K562 (cell line): ENCODE results near the gene MOG. TPM values are rescaled to one million over a fixed set of nuclear protein-coding genes. Genes with fewer than 3 reads are reported as not detected.

Experiments used
- GATAD2A ChIP-seq: fragments of 450-650 bp; IDR thresholded peaks from 2 replicates; pipeline ENCODE4 v1.6.1; 2017
- GMEB1 ChIP-seq: fragments of 250-450 bp; sonication (Bioruptor Pico); IDR thresholded peaks from 2 replicates; pipeline ENCODE4 v1.4.0; 2020; ENCODE audit warnings: mild to moderate bottlenecking
- KHSRP ChIP-seq: fragments of 450-650 bp; IDR thresholded peaks from 2 replicates; pipeline ENCODE4 v1.6.1; 2017
- MCM5 ChIP-seq: fragments of 450-650 bp; IDR thresholded peaks from 2 replicates; pipeline ENCODE4 v1.6.1; 2016; ENCODE audit warnings: low read depth
- POLR2AphosphoS5 ChIP-seq: IDR thresholded peaks from 2 replicates; pipeline ENCODE4 v1.6.1; 2011; ENCODE audit warnings: mild to moderate bottlenecking, low read depth, low read length, moderate library complexity; ENCODE audit not compliant: control insufficient read depth, insufficient read depth
- POLR2H ChIP-seq: IDR thresholded peaks from 2 replicates; pipeline ENCODE4 v1.6.1; 2016; ENCODE audit warnings: missing genetic modification characterization, low read depth, mild to moderate bottlenecking, control low read depth, missing compliant biosample characterization, moderate library complexity
- RUNX1 ChIP-seq: sonication (generic); IDR thresholded peaks from 2 replicates; pipeline ENCODE4 v1.6.1; 2016; ENCODE audit warnings: antibody characterized with exemption, low read depth
- SIX5 ChIP-seq, 2 experiments: IDR thresholded peaks; 2 replicates each; pipeline ENCODE4 v1.6.1; 2011; ENCODE audit warnings: low read length in 2 of 2, borderline replicate concordance in 1 of 2, low read depth in 1 of 2, mild to moderate bottlenecking in 1 of 2, moderate library complexity in 1 of 2; ENCODE audit not compliant: insufficient read depth in 1 of 2
- TBL1XR1 ChIP-seq, 2 experiments: IDR thresholded peaks; 2 replicates each; pipeline ENCODE4 v1.6.1; 2012; ENCODE audit warnings: improper control_type of control experiment in 2 of 2, low read length in 2 of 2, mild to moderate bottlenecking in 1 of 2
- XRCC5 ChIP-seq: fragments of 200-400 bp; formaldehyde crosslinking; IDR thresholded peaks from 2 replicates; pipeline ENCODE4 v1.6.1; 2017; ENCODE audit warnings: low read depth, mild to moderate bottlenecking, low read length
- ZC3H11A ChIP-seq: IDR thresholded peaks from 2 replicates; pipeline ENCODE4 v1.6.1; 2012; ENCODE audit warnings: low read depth, low read length, improper control_type of control experiment
- ZNF121 ChIP-seq: sonication (generic); formaldehyde crosslinking; conservative IDR thresholded peaks from 2 replicates; pipeline ENCODE4 v1.8.0; 2022; ENCODE audit warnings: missing genetic modification reagents
- ZNF140 ChIP-seq: fragments of 250-450 bp; sonication (Bioruptor Pico); IDR thresholded peaks from 2 replicates; pipeline ENCODE4 v1.8.0; 2021; ENCODE audit warnings: moderate library complexity, mild to moderate bottlenecking, inconsistent platforms
- polyA plus RNA-seq, 8 experiments: library from polyadenylated mRNA; depleted of rRNA in 4 of 8; stranded (reverse) in 5 of 8; unstranded in 3 of 8; fragments of >200 nt; fragmentation: Nextera tagmentation in 2 of 8; fragmentation: Illumina TruSeq in 1 of 8; extraction: Ambion mirVana in 2 of 8; extraction: Trizol in 1 of 8; gene quantifications; 2 replicates each; pipeline versions ENCODE4 v1.2.1 to v1.2.3, GENCODE V29; 2011 to 2014; ENCODE audit warnings: inconsistent platforms in 1 of 8, missing spikeins in 1 of 8
- total RNA-seq, 7 experiments: library from RNA; depleted of rRNA in 6 of 7; stranded (reverse); fragments of >200 nt in 6 of 7; fragmentation: Illumina TruSeq in 2 of 7; extraction: Trizol in 2 of 7; gene quantifications; 2 replicates each; pipeline versions ENCODE4 v1.2.1 to v1.2.3, GENCODE V29; 2011 to 2021; ENCODE audit warnings: low replicate concordance in 1 of 7
- TF ChIP-seq, protein P1 (sequence below): fragments of 450-650 bp; IDR thresholded peaks from 2 replicates; pipeline ENCODE4 v1.6.1; 2016; ENCODE audit warnings: mild to moderate bottlenecking, moderate library complexity

The MOG gene
- total and polyA plus RNA-seq, 9 of the 15 experiments (the other 6 are each of a cell fraction or from before 2014, with no cell fraction given): not detected

GRCh38 chr6:29649701-29650673 is 6.9 kb upstream of the MOG start (continued):
- TF ChIP-seq, protein P1, sequence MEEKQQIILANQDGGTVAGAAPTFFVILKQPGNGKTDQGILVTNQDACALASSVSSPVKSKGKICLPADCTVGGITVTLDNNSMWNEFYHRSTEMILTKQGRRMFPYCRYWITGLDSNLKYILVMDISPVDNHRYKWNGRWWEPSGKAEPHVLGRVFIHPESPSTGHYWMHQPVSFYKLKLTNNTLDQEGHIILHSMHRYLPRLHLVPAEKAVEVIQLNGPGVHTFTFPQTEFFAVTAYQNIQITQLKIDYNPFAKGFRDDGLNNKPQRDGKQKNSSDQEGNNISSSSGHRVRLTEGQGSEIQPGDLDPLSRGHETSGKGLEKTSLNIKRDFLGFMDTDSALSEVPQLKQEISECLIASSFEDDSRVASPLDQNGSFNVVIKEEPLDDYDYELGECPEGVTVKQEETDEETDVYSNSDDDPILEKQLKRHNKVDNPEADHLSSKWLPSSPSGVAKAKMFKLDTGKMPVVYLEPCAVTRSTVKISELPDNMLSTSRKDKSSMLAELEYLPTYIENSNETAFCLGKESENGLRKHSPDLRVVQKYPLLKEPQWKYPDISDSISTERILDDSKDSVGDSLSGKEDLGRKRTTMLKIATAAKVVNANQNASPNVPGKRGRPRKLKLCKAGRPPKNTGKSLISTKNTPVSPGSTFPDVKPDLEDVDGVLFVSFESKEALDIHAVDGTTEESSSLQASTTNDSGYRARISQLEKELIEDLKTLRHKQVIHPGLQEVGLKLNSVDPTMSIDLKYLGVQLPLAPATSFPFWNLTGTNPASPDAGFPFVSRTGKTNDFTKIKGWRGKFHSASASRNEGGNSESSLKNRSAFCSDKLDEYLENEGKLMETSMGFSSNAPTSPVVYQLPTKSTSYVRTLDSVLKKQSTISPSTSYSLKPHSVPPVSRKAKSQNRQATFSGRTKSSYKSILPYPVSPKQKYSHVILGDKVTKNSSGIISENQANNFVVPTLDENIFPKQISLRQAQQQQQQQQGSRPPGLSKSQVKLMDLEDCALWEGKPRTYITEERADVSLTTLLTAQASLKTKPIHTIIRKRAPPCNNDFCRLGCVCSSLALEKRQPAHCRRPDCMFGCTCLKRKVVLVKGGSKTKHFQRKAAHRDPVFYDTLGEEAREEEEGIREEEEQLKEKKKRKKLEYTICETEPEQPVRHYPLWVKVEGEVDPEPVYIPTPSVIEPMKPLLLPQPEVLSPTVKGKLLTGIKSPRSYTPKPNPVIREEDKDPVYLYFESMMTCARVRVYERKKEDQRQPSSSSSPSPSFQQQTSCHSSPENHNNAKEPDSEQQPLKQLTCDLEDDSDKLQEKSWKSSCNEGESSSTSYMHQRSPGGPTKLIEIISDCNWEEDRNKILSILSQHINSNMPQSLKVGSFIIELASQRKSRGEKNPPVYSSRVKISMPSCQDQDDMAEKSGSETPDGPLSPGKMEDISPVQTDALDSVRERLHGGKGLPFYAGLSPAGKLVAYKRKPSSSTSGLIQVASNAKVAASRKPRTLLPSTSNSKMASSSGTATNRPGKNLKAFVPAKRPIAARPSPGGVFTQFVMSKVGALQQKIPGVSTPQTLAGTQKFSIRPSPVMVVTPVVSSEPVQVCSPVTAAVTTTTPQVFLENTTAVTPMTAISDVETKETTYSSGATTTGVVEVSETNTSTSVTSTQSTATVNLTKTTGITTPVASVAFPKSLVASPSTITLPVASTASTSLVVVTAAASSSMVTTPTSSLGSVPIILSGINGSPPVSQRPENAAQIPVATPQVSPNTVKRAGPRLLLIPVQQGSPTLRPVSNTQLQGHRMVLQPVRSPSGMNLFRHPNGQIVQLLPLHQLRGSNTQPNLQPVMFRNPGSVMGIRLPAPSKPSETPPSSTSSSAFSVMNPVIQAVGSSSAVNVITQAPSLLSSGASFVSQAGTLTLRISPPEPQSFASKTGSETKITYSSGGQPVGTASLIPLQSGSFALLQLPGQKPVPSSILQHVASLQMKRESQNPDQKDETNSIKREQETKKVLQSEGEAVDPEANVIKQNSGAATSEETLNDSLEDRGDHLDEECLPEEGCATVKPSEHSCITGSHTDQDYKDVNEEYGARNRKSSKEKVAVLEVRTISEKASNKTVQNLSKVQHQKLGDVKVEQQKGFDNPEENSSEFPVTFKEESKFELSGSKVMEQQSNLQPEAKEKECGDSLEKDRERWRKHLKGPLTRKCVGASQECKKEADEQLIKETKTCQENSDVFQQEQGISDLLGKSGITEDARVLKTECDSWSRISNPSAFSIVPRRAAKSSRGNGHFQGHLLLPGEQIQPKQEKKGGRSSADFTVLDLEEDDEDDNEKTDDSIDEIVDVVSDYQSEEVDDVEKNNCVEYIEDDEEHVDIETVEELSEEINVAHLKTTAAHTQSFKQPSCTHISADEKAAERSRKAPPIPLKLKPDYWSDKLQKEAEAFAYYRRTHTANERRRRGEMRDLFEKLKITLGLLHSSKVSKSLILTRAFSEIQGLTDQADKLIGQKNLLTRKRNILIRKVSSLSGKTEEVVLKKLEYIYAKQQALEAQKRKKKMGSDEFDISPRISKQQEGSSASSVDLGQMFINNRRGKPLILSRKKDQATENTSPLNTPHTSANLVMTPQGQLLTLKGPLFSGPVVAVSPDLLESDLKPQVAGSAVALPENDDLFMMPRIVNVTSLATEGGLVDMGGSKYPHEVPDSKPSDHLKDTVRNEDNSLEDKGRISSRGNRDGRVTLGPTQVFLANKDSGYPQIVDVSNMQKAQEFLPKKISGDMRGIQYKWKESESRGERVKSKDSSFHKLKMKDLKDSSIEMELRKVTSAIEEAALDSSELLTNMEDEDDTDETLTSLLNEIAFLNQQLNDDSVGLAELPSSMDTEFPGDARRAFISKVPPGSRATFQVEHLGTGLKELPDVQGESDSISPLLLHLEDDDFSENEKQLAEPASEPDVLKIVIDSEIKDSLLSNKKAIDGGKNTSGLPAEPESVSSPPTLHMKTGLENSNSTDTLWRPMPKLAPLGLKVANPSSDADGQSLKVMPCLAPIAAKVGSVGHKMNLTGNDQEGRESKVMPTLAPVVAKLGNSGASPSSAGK: peak; percentile 29; the same call in 1 of the 2 replicates
- TF ChIP-seq ZNF121 (no peak), SIX5 (IDR thresholded peaks at IDR 0.05; ENCODE audit: borderline replicate concordance in 1 of 2, insufficient read depth in 1 of 2, low read depth in 1 of 2, low read length in 2 of 2) (0 out of 4 replicates have a peak, but pooled peaks of 1 of the 2 experiments have one; percentile 28), TBL1XR1 (IDR thresholded peaks at IDR 0.05; ENCODE audit: low read length in 2 of 2) (peak in 1 of 2 experiments; percentile 61; a peak in 2 of 4 replicates), RUNX1 (no peak), GMEB1 (CRISPR knock-in tag) (peak; percentile 68), MCM5 (no peak), POLR2AphosphoS5 (peak; percentile 31; the same call in 1 of the 2 replicates), XRCC5 (peak; percentile 94), KHSRP (peak; percentile 75), ZC3H11A (no peak), GATAD2A (no peak), POLR2H (tag) (peak; percentile 49; the same call in 1 of the 2 replicates), ZNF140 (CRISPR knock-in tag) (no peak)
